ENCODE measurements around the gene IQUB. TPM values are rescaled to one million over a fixed set of nuclear protein-coding genes. Genes with fewer than 3 reads are reported as not detected.

Gene IQUB
- total RNA-seq, 1 donor from 2014 or later = 0.56 TPM

DNA sequence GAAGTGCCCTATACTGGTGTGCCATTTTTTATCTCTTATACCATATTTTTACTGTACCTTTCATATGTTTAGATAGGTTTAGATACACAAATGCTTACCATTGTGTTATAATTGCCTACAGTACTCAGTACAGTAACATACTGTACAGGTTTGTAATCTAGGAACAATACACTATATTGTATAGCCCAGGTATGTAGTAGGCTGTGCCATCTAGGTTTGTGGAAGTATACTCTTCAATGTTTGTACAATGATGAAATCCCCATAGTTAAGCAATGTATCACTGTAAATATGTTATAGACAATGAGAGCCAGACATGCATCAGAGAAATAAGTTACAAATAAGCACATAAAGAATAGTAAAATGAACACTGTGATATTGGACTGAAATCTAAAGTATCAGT, 109.1 kb downstream of the IQUB start:
- Mint-ChIP-seq H3K27ac (ENCODE audit: unreplicated experiment) (no peak overlapping the region), H3K9me3 (peaks cover 17% of the 10 kb centered on the region), H3K36me3 (ENCODE audit: low read depth) (peaks cover 5% of the 10 kb centered on the region), H3K4me1 (no peaks in the 10 kb centered on the region), H3K27me3 (ENCODE audit: low read depth) (no peaks in the 10 kb centered on the region), H3K4me3 (no peak overlapping the region)
- TF ChIP-seq, protein P1, sequence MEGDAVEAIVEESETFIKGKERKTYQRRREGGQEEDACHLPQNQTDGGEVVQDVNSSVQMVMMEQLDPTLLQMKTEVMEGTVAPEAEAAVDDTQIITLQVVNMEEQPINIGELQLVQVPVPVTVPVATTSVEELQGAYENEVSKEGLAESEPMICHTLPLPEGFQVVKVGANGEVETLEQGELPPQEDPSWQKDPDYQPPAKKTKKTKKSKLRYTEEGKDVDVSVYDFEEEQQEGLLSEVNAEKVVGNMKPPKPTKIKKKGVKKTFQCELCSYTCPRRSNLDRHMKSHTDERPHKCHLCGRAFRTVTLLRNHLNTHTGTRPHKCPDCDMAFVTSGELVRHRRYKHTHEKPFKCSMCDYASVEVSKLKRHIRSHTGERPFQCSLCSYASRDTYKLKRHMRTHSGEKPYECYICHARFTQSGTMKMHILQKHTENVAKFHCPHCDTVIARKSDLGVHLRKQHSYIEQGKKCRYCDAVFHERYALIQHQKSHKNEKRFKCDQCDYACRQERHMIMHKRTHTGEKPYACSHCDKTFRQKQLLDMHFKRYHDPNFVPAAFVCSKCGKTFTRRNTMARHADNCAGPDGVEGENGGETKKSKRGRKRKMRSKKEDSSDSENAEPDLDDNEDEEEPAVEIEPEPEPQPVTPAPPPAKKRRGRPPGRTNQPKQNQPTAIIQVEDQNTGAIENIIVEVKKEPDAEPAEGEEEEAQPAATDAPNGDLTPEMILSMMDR (conservative IDR thresholded peaks at IDR 0.05) = no peak
- no peak for DNase-seq (ENCODE audit: low read depth, low spot score)

DNA sequence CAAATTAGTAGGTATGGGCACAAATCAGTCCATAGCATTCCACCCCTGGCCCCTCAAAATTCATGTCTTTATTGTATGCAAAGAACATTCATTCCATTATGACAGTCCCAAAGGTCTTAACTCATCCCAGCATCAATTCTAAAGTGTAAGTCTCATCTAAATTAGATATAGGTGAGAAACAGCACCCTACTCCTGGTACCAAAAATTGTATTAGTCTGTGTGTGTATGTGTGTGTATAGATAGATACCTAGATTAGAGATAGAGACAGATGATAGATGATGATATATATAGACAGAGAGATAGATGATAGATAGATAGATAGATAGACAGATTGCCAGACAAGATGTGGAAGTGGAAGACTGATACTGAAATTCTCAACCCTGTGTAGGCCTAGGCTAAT, 109.9 kb downstream of the IQUB start:
- H3K36me3 Mint-ChIP-seq (ENCODE audit: low read depth) = peaks cover 5% of the 10 kb centered on the region

DNA sequence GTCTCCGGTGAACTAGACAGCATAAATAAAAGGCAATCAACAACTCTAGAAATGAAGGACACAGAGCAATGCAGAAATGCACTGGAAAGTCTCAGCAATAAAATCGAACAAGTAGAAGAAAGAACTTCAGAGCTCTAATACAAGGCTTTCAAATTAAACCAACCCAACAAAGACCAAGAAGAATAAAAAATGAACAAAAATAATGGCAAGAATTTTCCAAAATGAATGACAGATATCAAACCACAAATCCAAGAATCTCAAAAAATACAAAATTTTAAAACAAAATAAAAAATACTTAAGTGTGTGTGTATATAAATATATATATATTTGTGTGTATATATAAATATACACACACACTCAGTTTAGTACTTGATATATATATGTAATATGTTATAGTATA, 110.8 kb downstream of the IQUB start:
- no peak for DNase-seq (ENCODE audit: low read depth, low spot score)
- no peaks in the 10 kb centered on the region for H3K27me3 Mint-ChIP-seq (ENCODE audit: low read depth)
- H3K36me3 Mint-ChIP-seq (ENCODE audit: low read depth) = peaks cover 5% of the 10 kb centered on the region
- H3K27ac Mint-ChIP-seq (ENCODE audit: unreplicated experiment) = no peak overlapping the region
- no peaks in the 10 kb centered on the region for H3K4me1 Mint-ChIP-seq
- H3K4me3 Mint-ChIP-seq = no peak overlapping the region
- H3K9me3 Mint-ChIP-seq = peaks cover 19% of the 10 kb centered on the region
- TF ChIP-seq, protein P1 (conservative IDR thresholded peaks at IDR 0.05) = no peak

More for the DNA sequence above, 109.9 kb downstream of the IQUB start:
- Mint-ChIP-seq H3K9me3 (peaks cover 17% of the 10 kb centered on the region), H3K4me1 (no peaks in the 10 kb centered on the region), H3K27me3 (ENCODE audit: low read depth) (no peaks in the 10 kb centered on the region), H3K4me3 (no peak overlapping the region), H3K27ac (ENCODE audit: unreplicated experiment) (no peak overlapping the region)
- no peak for DNase-seq (ENCODE audit: low read depth, low spot score)
- TF ChIP-seq, protein P1 (conservative IDR thresholded peaks at IDR 0.05) = no peak

DNA sequence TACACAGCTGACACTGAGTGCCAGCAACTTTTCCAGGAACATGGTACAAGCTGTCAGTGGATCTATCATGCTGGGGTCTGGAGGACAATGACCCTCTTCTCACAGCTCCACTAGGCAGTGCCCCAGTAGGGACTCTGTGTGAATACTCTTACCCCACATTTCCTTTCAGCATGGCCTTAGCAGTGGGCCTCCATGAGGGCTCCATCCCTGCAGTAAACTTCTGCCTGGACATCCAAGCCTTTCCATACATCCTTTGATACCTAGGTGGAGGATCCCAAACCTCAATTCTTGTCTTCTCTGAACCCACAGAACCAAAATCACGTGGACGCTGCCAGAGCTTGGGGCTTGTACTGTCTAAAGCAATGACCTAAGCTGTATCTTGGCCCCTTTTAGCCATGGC, 116.8 kb downstream of the IQUB start:
- DNase-seq (ENCODE audit: low read depth, low spot score) = no peak
- no peaks in the 10 kb centered on the region for H3K27me3 Mint-ChIP-seq (ENCODE audit: low read depth)
- peaks cover 14% of the 10 kb centered on the region for H3K36me3 Mint-ChIP-seq (ENCODE audit: low read depth)
- no peaks in the 10 kb centered on the region for H3K4me1 Mint-ChIP-seq
- no peak overlapping the region for H3K4me3 Mint-ChIP-seq
- peaks cover 13% of the 10 kb centered on the region for H3K9me3 Mint-ChIP-seq
- no peak overlapping the region for H3K27ac Mint-ChIP-seq (ENCODE audit: unreplicated experiment)
- TF ChIP-seq, protein P1 (conservative IDR thresholded peaks at IDR 0.05) = no peak

DNA sequence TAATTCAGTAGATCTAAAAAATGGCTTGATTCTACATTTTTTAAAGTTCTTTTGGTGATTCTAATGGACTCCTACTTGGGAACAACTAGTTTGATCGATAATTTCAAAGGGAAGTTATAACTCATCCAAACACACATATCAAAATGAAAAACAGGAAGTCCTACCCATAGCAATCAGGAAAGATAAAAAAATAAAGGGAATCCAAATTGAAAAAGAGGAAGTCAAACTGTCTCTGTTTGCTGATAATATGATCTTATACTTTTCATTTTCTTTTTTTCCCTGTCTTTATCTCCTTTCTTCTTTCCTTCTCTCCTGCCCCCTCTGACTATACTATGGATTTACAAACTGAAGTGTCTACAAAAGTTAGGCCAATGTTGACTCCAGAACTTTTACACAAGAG, 118.8 kb downstream of the IQUB start:
- Mint-ChIP-seq H3K4me3 (no peak overlapping the region), H3K4me1 (no peaks in the 10 kb centered on the region), H3K36me3 (ENCODE audit: low read depth) (peaks cover 11% of the 10 kb centered on the region), H3K9me3 (peaks cover 10% of the 10 kb centered on the region), H3K27ac (ENCODE audit: unreplicated experiment) (no peak overlapping the region), H3K27me3 (ENCODE audit: low read depth) (peaks cover 1% of the 10 kb centered on the region)
- DNase-seq (ENCODE audit: low read depth, low spot score) = no peak
- TF ChIP-seq, protein P1 (conservative IDR thresholded peaks at IDR 0.05) = no peak
